MM.1S (cell line): ENCODE data around the gene PCDHGB5.

Experiments
- DNase-seq: peaks from one replicate; pipeline ENCODE4 v3.0.0-alpha.2; 2015
- H2AFZ ChIP-seq: fragments of 300-600 bp; sonication (generic); 2 replicates; pipeline ENCODE4 v1.6.0; 2016; ENCODE audit warnings: antibody characterized with exemption, low read length
- H3F3A ChIP-seq: fragments of 300-600 bp; sonication (generic); 2 replicates; pipeline ENCODE4 v1.6.1; 2016; ENCODE audit warnings: mild to moderate bottlenecking, antibody characterized with exemption, low read length, moderate library complexity, mixed read lengths; ENCODE audit not compliant: insufficient read depth
- H3K27ac ChIP-seq: fragments of 300-600 bp; sonication (generic); 2 replicates; pipeline ENCODE4 v1.5.1; 2016; ENCODE audit warnings: mild to moderate bottlenecking, low read length
- H3K27me3 ChIP-seq: fragments of 300-600 bp; sonication (generic); replicated peaks from 2 replicates; pipeline ENCODE4 v1.6.0; 2016; ENCODE audit warnings: low read length; ENCODE audit not compliant: insufficient read depth
- H3K36me3 ChIP-seq: fragments of 300-600 bp; sonication (generic); replicated peaks from 2 replicates; pipeline ENCODE4 v1.6.1; 2016; ENCODE audit warnings: mild to moderate bottlenecking, low read length, mixed read lengths; ENCODE audit not compliant: insufficient read depth
- H3K4me1 ChIP-seq: fragments of 300-600 bp; sonication (generic); 2 replicates; pipeline ENCODE4 v1.6.1; 2016; ENCODE audit warnings: low read length, mixed read lengths
- H3K4me2 ChIP-seq: fragments of 300-600 bp; sonication (generic); 2 replicates; pipeline ENCODE4 v1.6.0; 2016; ENCODE audit warnings: low read depth, low read length
- H3K4me3 ChIP-seq: fragments of 300-600 bp; sonication (generic); 2 replicates; pipeline ENCODE4 v1.5.1; 2016; ENCODE audit warnings: low read length, mixed read lengths
- H3K79me2 ChIP-seq: fragments of 300-600 bp; sonication (generic); 2 replicates; pipeline ENCODE4 v1.6.1; 2016; ENCODE audit warnings: mixed run types, low read length, mixed read lengths
- H3K9ac ChIP-seq: fragments of 300-600 bp; sonication (generic); 2 replicates; pipeline ENCODE4 v1.6.1; 2016; ENCODE audit warnings: low read length, mixed read lengths
- H3K9me2 ChIP-seq: fragments of 300-600 bp; sonication (generic); replicated peaks from 2 replicates; pipeline ENCODE4 v1.6.1; 2016; ENCODE audit warnings: mild to moderate bottlenecking, low read length, mixed read lengths; ENCODE audit not compliant: insufficient read depth
- H3K9me3 ChIP-seq: fragments of 300-600 bp; sonication (generic); replicated peaks from 2 replicates; pipeline ENCODE4 v1.6.1; 2016; ENCODE audit warnings: mild to moderate bottlenecking, low read length, mixed read lengths; ENCODE audit not compliant: insufficient read depth
- H4K20me1 ChIP-seq: fragments of 300-600 bp; sonication (generic); 2 replicates; pipeline ENCODE4 v1.6.1; 2016; ENCODE audit warnings: mild to moderate bottlenecking, low read length, moderate library complexity, mixed read lengths; ENCODE audit not compliant: insufficient read depth
- EZH2 ChIP-seq: fragments of 300-600 bp; sonication (generic); optimal IDR thresholded peaks from 2 replicates; pipeline ENCODE3; 2017; ENCODE audit warnings: low read depth, mild to moderate bottlenecking, antibody characterized with exemption, low read length, mixed read lengths
- EZH2phosphoT487 ChIP-seq: fragments of 300-600 bp; sonication (generic); IDR thresholded peaks from 2 replicates; pipeline ENCODE4 v1.6.1; 2018; ENCODE audit warnings: antibody characterized with exemption, low read length
- TF ChIP-seq, protein P1 (sequence below): fragments of 300-600 bp; sonication (generic); IDR thresholded peaks from 2 replicates; pipeline ENCODE4 v1.5.1; 2016; ENCODE audit warnings: antibody characterized with exemption, low read length, mixed read lengths

Gene PCDHGB5

GRCh38 chr5:141409598-141410306 lies 12.0 kb downstream of the PCDHGB5 start:
- Histone ChIP-seq H3K9me3 (no peaks in the 10 kb centered on the region), H3F3A (no peaks in the 10 kb centered on the region), H3K36me3 (no peaks in the 10 kb centered on the region; the same call in 1 of the 2 replicates), H4K20me1 (no peaks in the 10 kb centered on the region), H3K4me2 (no peak overlapping the region), H3K4me1 (no peaks in the 10 kb centered on the region), H3K9me2 (no peaks in the 10 kb centered on the region), H3K9ac (no peak overlapping the region), H3K27ac (no peak overlapping the region), H2AFZ (no peak overlapping the region), H3K4me3 (no peak overlapping the region), H3K79me2 (no peaks in the 10 kb centered on the region), H3K27me3 (peaks cover 14% of the 10 kb centered on the region)
- TF ChIP-seq, protein P1, sequence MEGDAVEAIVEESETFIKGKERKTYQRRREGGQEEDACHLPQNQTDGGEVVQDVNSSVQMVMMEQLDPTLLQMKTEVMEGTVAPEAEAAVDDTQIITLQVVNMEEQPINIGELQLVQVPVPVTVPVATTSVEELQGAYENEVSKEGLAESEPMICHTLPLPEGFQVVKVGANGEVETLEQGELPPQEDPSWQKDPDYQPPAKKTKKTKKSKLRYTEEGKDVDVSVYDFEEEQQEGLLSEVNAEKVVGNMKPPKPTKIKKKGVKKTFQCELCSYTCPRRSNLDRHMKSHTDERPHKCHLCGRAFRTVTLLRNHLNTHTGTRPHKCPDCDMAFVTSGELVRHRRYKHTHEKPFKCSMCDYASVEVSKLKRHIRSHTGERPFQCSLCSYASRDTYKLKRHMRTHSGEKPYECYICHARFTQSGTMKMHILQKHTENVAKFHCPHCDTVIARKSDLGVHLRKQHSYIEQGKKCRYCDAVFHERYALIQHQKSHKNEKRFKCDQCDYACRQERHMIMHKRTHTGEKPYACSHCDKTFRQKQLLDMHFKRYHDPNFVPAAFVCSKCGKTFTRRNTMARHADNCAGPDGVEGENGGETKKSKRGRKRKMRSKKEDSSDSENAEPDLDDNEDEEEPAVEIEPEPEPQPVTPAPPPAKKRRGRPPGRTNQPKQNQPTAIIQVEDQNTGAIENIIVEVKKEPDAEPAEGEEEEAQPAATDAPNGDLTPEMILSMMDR: no peak
- no peak for TF ChIP-seq EZH2phosphoT487
- no peak for TF ChIP-seq EZH2
- DNase-seq: no peak

DNA sequence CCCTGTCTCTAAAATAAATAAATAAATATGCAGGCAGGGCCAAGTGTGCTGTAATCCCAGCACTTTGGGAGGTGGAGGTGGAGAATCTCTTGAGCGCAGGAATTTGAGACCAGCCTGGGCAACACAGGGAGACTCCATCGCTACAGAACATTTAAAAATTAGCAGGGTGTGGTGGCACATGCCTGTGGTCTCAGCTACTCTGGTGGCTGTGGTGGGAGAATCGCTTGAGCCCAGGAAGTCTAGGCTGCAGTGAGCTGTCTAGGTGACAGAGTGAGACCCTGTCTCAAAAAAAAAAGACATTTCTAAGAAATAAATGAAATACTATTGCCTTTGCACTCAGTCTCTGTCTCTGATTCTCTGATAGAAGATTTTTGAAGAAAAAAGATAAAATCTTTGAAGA lies 13.8 kb downstream of the PCDHGB5 start:
- no peaks in the 10 kb centered on the region for H3K4me1 ChIP-seq
- H3K9me3 ChIP-seq: no peaks in the 10 kb centered on the region
- no peaks in the 10 kb centered on the region for H3F3A ChIP-seq
- H4K20me1 ChIP-seq: no peaks in the 10 kb centered on the region
- H3K79me2 ChIP-seq: no peaks in the 10 kb centered on the region
- no peaks in the 10 kb centered on the region for H3K9me2 ChIP-seq
- H3K4me2 ChIP-seq: no peak overlapping the region
- H3K4me3 ChIP-seq: no peak overlapping the region
- H3K36me3 ChIP-seq: no peaks in the 10 kb centered on the region; the same call in 1 of the 2 replicates
- no peak overlapping the region for H2AFZ ChIP-seq
- no peak overlapping the region for H3K9ac ChIP-seq
- no peak overlapping the region for H3K27ac ChIP-seq
- peaks cover 14% of the 10 kb centered on the region for H3K27me3 ChIP-seq
- no peak for DNase-seq
- TF ChIP-seq EZH2phosphoT487 (no peak), EZH2 (no peak)
- TF ChIP-seq, protein P1: no peak

DNA sequence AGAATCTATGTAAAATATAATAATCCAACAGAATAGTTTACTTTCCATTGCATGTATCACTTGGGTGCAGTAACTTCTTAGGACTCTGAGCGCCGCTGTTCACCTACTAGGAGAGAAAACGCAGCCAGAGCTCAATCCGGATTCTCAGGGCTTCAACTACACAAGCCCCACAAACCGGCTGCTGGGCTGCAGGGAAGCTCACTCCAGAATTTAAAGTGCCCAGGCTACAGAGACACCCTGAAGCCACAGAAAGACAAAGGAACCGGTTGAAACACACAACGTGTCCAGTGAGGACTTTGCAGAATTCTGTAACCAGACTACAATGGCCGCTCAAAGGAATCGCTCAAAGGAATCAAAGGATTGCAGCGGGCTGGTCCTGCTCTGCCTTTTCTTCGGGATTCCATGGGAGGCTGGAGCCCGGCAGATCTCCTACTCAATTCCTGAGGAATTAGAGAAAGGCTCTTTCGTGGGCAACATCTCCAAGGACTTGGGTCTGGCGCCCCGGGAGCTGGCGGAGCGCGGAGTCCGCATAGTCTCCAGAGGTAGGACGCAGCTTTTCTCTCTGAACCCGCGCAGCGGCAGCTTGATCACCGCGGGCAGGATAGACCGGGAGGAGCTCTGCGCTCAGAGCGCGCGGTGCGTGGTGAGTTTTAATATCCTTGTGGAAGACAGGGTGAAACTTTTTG lies 15.2 kb downstream of the PCDHGB5 start, which contains the start of gene PCDHGA10:
Gene PCDHGA10, plus strand, starts transcription at position 134 of the 686 bp plus-strand sequence. Its CDS starts 189 bp downstream, at position 323.
- H3K4me2 ChIP-seq: peak within 1 kb of the TSS; percentile 57

More for the DNA sequence above, 15.2 kb downstream of the PCDHGB5 start, which contains the start of gene PCDHGA10:
- Histone ChIP-seq H3K27ac (no peak within 1 kb of the TSS), H3K9me3 (no peaks in the 10 kb centered on the region), H3K36me3 (no peaks in the 10 kb centered on the region), H4K20me1 (no peaks in the 10 kb centered on the region), H3K9ac (no peak within 1 kb of the TSS), H3K4me1 (no peaks in the 10 kb centered on the region), H3F3A (no peaks in the 10 kb centered on the region), H3K79me2 (no peaks in the 10 kb centered on the region), H3K4me3 (peak within 1 kb of the TSS; percentile 55), H3K27me3 (peaks cover 14% of the 10 kb centered on the region), H3K9me2 (no peaks in the 10 kb centered on the region), H2AFZ (peak within 1 kb of the TSS; percentile 54)
- DNase-seq: peak; percentile 80
- TF ChIP-seq, protein P1: peak; percentile 73
- TF ChIP-seq EZH2phosphoT487 (no peak), EZH2 (no peak)
